Adipocyte (in vitro differentiated cells): ENCODE data around the gene CHMP3.

ENCODE experiments used
- DNase-seq: peaks from one replicate; pipeline ENCODE4 v3.0.0-alpha.2; 2015; ENCODE audit warnings: low read depth
- H3K27me3 ChIP-seq: replicated peaks from 2 replicates; pipeline ENCODE4 v1.7.0; 2013; ENCODE audit warnings: mild to moderate bottlenecking, low read length, moderate library complexity; ENCODE audit not compliant: control insufficient read depth, insufficient read depth
- H3K36me3 ChIP-seq: 2 replicates; pipeline ENCODE4 v1.7.0; 2013; ENCODE audit warnings: low read length, mild to moderate bottlenecking, moderate library complexity; ENCODE audit not compliant: control insufficient read depth, insufficient read depth, severe bottlenecking
- H3K4me1 ChIP-seq: 2 replicates; pipeline ENCODE4 v1.7.0; 2013; ENCODE audit warnings: mild to moderate bottlenecking, low read length, moderate library complexity; ENCODE audit not compliant: control insufficient read depth, insufficient read depth
- H3K4me3 ChIP-seq: 2 replicates; pipeline ENCODE4 v1.7.0; 2013; ENCODE audit warnings: mild to moderate bottlenecking, low read length, moderate library complexity
- H3K9ac ChIP-seq: 2 replicates; pipeline ENCODE4 v1.7.0; 2013; ENCODE audit warnings: mild to moderate bottlenecking, low read length, moderate library complexity
- H3K9me3 ChIP-seq: 2 replicates; pipeline ENCODE4 v1.7.0; 2013; ENCODE audit warnings: mild to moderate bottlenecking, low read length, moderate library complexity; ENCODE audit not compliant: control insufficient read depth

The CHMP3 gene

DNA sequence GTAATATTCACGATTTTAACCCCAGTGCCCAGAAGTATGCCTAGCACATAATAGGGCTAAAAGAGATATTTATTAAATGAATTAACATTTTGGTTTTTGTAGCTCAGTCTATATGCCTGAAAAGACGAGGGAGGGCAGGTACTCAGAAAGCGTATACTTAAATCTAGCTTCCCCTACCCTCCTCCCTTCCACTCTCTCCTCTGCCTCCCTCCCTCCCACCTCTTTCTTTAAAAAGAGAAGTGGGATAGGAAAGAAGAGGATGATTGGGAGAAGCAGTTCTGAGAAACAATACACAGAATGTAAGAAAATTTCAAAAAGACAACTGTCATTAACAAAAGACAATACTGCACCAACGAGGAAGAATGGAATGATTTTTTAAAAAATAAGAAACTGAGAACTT lies 39.8 kb downstream of the CHMP3 start:
- DNase-seq = no peak
- H3K9ac ChIP-seq = no peak overlapping the region
- no peaks in the 10 kb centered on the region for H3K27me3 ChIP-seq

DNA sequence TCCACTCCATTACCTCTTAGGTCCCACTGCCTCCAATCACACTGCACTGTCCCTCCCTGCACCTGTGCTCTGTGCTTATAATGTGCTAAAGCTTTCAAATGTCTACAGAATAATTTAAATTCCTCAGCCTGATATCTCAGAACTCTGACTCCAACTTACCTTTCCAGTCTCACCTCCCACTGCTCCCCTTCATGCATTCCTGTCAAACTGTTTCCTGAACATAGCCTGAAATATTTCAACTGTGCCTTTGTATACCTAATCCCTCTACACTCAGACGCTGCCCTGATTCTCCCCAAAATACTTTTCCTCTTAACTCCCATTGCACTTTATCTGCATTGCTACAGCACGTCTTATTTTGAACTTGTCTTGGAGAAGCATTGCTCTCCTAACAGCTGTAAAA lies 40.5 kb downstream of the CHMP3 start:
- no peaks in the 10 kb centered on the region for H3K27me3 ChIP-seq
- peaks cover 3% of the 10 kb centered on the region for H3K4me1 ChIP-seq
- no peaks in the 10 kb centered on the region for H3K9me3 ChIP-seq
- H3K9ac ChIP-seq = no peak overlapping the region
- no peak overlapping the region for H3K4me3 ChIP-seq
- DNase-seq = no peak
- peaks cover 25% of the 10 kb centered on the region for H3K36me3 ChIP-seq

More for the DNA sequence above, 39.8 kb downstream of the CHMP3 start:
- H3K9me3 ChIP-seq = no peaks in the 10 kb centered on the region
- peaks cover 2% of the 10 kb centered on the region for H3K4me1 ChIP-seq
- H3K4me3 ChIP-seq = no peak overlapping the region
- H3K36me3 ChIP-seq = peaks cover 31% of the 10 kb centered on the region

DNA sequence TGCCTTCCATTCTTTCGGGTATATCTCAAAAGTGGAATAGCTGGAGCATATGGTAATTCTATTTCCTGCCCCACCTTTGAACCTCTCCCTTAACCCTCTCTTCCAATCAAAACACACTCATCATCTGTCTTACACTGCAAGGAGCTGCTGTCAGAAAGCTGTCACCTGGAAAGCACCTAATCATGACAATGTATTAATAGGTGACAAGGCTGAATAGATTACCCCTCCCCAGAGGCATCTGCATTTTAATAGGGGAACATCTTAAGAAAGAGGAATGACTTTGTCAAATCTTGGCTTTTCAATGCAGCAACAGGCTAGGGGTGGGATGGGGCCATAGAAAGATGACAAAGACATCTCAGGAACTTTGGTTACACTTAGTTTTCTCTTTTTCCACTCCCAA lies 41.3 kb downstream of the CHMP3 start:
- H3K9me3 ChIP-seq = no peaks in the 10 kb centered on the region

DNA sequence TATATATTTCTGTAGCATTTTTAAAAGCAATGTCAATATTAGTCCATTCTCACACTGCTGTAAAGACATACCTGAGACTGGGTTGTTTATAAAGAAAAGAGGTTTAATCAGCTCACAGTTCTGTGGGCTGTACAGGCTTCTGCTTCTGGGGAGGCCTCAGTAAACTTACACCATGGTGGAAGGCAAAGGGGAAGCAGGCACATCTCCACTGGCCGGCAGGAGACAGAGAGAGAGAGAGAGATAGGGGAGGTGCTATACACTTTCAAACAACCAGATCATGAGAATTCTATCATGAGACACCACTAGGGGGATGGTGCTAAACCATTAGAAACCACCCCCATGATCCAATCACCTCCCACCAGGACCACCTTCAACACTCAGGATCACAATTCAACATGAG lies 43.1 kb downstream of the CHMP3 start:
- H3K4me3 ChIP-seq = no peak overlapping the region
- H3K27me3 ChIP-seq = no peaks in the 10 kb centered on the region
- H3K9me3 ChIP-seq = no peaks in the 10 kb centered on the region
- peaks cover 3% of the 10 kb centered on the region for H3K4me1 ChIP-seq
- peaks cover 4% of the 10 kb centered on the region for H3K36me3 ChIP-seq
- no peak for DNase-seq
- H3K9ac ChIP-seq = no peak overlapping the region

More for the DNA sequence above, 41.3 kb downstream of the CHMP3 start:
- H3K9ac ChIP-seq = no peak overlapping the region
- peaks cover 3% of the 10 kb centered on the region for H3K4me1 ChIP-seq
- H3K4me3 ChIP-seq = no peak overlapping the region
- no peaks in the 10 kb centered on the region for H3K27me3 ChIP-seq
- H3K36me3 ChIP-seq = peaks cover 18% of the 10 kb centered on the region
- DNase-seq = no peak

DNA sequence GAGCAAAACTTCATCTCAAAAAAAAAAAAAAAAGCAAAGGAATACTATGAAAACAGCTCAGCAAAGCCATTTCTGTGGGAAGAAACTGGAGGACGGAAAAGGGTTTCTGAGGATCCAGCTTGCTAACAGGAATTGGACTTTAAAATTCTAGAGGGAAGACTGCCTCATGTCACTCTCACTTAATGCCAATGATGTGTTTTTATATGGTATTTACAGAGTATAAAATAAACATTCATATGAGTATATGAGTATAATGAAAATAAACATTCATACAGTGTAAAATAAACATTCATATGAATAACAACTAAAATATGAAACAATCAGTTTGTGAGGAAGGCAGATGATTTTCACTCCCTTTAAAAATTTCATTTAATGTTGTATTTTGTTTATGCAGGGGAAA lies 43.9 kb downstream of the CHMP3 start:
- peak; percentile 8 for DNase-seq
- Histone ChIP-seq H3K9ac (no peak overlapping the region), H3K36me3 (peaks cover 4% of the 10 kb centered on the region), H3K9me3 (no peaks in the 10 kb centered on the region), H3K4me3 (no peak overlapping the region), H3K27me3 (no peaks in the 10 kb centered on the region), H3K4me1 (peaks cover 3% of the 10 kb centered on the region)

DNA sequence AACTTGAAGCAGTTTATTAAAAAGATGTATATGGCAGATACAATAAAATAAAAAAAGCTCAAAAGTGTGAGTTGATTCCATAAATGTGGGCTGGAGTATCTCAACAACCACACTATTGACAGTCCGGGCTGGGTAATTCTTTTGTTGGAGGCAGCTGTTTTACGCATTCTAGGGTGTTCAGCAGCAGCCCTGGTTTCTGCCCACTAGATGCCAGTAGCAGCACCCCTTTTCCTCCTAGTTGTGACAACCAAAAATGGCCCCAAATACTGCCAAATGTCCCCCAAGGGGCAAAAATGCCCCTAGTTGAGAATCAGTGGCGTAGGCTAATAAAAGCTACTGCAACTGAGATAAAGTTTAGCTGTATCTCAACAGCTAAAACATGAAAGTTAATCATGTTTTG lies 44.8 kb downstream of the CHMP3 start:
- Histone ChIP-seq H3K36me3 (peaks cover 4% of the 10 kb centered on the region), H3K9ac (no peak overlapping the region), H3K4me3 (no peak overlapping the region), H3K27me3 (no peaks in the 10 kb centered on the region), H3K4me1 (peaks cover 3% of the 10 kb centered on the region), H3K9me3 (no peaks in the 10 kb centered on the region)
- peak; percentile 30 for DNase-seq

DNA sequence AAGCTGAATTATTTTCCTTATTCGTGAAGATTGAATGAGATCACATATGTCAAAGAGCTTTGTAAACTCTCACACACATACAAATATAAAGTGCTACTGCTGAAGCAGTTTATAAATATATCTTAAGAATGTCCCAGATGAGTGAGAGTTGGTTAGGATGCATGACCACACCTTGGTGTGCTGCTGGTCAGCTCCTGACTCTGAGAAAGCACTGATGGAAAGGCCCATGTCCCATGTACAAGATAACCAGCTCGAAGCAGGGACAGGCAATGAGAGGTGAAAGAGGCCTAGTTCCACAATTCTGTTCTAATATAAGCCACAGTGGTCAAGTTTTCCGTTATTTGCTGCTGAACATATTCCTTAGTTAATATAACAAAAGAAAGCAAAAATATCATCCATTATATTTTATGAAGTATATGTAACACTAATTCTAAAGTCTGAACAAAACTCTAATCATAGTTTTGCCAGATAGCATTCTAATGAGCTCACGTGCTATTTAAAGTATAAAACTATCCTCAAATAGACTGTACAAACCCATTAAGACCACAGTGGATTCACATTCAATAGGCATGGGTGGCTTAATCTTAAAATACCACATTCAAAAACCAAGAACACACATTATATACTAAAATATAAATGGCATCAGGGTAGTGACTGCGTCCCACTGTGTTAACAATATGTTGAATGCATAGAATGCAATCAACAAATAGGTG lies 49.1 kb downstream of the CHMP3 start:
- Histone ChIP-seq H3K9me3 (no peaks in the 10 kb centered on the region), H3K9ac (no peak overlapping the region), H3K4me3 (no peak overlapping the region), H3K36me3 (peaks cover 3% of the 10 kb centered on the region), H3K4me1 (peaks cover 3% of the 10 kb centered on the region), H3K27me3 (no peaks in the 10 kb centered on the region)
- no peak for DNase-seq

DNA sequence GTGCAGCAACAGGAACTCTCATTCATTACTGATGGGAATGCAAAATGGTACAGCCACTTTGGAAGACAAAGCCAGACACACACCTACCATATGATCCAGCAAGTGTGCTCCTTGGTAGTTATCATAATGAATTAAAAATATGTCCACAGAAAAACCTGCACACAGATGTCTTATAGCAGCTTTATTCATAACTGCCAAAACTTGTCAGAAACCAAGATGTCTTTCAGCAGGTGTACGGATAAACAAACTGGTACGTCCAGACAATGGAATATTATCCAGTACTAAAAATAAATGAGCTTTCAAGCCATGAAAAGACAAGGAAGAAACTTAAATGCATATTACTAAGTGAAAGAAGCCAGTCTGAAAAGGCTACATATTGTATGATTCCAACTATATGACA lies 50.4 kb downstream of the CHMP3 start:
- Histone ChIP-seq H3K9me3 (no peaks in the 10 kb centered on the region), H3K4me1 (no peaks in the 10 kb centered on the region), H3K4me3 (no peak overlapping the region), H3K9ac (no peak overlapping the region), H3K27me3 (no peaks in the 10 kb centered on the region), H3K36me3 (peaks cover 15% of the 10 kb centered on the region)
- no peak for DNase-seq

DNA sequence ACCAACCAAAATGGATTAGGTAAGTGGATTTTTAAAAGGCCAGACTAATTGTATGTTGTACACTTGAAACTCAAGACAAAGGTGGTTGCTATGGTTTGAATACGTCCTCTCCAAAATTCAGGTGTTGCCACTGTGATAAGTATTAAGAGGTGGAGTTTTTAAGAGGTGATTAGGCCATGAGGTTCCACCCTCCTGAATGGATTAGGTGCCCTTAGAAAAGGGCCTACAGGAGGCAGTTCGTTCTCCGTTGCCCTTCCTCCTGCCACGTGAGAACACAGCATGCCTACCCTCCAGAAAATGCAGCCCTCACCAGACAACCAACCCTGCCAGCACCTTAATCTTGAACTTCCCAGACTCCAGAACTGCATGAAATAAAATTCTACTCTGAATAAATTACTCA lies 51.2 kb downstream of the CHMP3 start:
- Histone ChIP-seq H3K9me3 (no peaks in the 10 kb centered on the region), H3K4me3 (no peak overlapping the region), H3K36me3 (peaks cover 23% of the 10 kb centered on the region), H3K4me1 (no peaks in the 10 kb centered on the region), H3K27me3 (no peaks in the 10 kb centered on the region), H3K9ac (no peak overlapping the region)
- no peak for DNase-seq

DNA sequence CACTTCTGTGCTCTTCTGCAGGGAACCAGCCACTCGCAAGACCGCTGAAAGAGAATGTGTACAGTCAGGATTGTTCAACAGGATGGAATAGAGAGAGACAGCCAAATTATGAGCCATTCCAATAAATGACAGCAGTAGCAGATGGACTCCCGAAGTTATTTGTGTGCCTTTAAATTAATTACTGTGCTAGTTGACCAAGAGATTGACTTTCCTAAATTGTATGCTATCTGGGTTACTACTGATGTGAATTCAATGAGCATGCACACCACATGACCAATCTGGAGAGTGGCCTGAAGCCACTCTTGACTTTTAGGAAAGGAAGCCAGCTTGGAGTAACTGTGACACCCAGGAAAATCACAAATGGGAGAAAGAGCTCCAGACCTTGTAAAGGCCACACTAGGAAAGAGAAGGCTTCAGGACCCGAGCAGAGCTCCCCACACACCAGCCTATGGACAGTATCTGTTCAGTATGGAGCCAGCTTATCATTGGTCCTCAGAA lies 52.8 kb downstream of the CHMP3 start:
- no peak overlapping the region for H3K9ac ChIP-seq
- no peaks in the 10 kb centered on the region for H3K27me3 ChIP-seq
- no peaks in the 10 kb centered on the region for H3K9me3 ChIP-seq
- DNase-seq = no peak
- peaks cover 29% of the 10 kb centered on the region for H3K36me3 ChIP-seq
- no peak overlapping the region for H3K4me3 ChIP-seq
- no peaks in the 10 kb centered on the region for H3K4me1 ChIP-seq

DNA sequence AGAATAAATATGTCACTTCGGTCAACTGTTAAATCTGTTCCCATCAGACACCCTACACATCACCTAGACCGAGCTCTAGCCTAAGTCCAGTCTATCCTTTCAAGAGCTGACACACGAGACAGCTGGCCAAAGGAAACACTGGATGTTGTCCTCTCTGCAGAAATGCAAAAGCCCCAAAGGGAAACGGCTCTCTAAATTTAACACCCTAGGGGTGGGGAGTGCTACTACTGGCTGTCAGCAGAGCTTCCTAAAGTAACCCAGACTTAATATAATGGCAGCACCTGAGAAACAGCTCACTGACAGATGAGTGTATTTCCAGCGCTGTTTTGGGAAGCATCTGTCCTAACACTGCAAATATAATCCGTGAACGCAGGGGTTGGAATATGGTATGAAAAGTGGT lies 55.6 kb downstream of the CHMP3 start:
- no peaks in the 10 kb centered on the region for H3K27me3 ChIP-seq

More for the DNA sequence above, 55.6 kb downstream of the CHMP3 start:
- no peak overlapping the region for H3K9ac ChIP-seq
- no peak overlapping the region for H3K4me3 ChIP-seq
- no peaks in the 10 kb centered on the region for H3K4me1 ChIP-seq
- no peak for DNase-seq
- no peaks in the 10 kb centered on the region for H3K9me3 ChIP-seq
- peaks cover 53% of the 10 kb centered on the region for H3K36me3 ChIP-seq
